ENCODE data around the gene LRRC45. TPM values are rescaled to one million over a fixed set of nuclear protein-coding genes. Genes with fewer than 3 reads are reported as not detected.

LRRC45 gene
- total RNA-seq, 1 donor from 2014 or later = 17.3 TPM

DNA sequence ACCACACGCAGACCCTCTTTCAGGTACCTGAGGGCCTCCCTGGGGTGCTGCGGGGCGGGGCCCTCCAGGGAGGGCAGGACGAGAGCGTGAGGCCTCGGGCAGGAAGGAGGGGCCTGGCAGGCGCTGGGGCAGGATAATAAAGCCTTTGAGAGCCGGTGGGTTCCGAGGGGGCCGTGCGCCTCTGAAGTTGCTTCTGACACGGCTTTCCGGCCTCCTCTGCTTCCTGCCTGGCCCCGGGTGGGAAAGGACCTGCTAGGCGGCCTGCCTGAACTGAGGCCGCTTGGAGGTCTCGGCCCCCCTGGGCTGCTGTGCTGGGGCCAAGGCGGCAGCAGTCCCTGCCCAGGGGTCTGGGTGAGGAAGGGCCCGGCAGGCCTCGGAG is 10.9 kb upstream of the LRRC45 start:
- Histone ChIP-seq H3K9me3 (no peaks in the 10 kb centered on the region), H3K27ac (peak overlapping the region; percentile 80), H3K4me3 (peak overlapping the region; percentile 17), H3K36me3 (peaks cover 10% of the 10 kb centered on the region), H3K4me1 (peaks cover 4% of the 10 kb centered on the region), H3K27me3 (ENCODE audit: low read depth) (no peaks in the 10 kb centered on the region)
- DNase-seq (no peak), ATAC-seq (peak in 1 of 2 donors; percentile 5)
- TF ChIP-seq, protein P1, sequence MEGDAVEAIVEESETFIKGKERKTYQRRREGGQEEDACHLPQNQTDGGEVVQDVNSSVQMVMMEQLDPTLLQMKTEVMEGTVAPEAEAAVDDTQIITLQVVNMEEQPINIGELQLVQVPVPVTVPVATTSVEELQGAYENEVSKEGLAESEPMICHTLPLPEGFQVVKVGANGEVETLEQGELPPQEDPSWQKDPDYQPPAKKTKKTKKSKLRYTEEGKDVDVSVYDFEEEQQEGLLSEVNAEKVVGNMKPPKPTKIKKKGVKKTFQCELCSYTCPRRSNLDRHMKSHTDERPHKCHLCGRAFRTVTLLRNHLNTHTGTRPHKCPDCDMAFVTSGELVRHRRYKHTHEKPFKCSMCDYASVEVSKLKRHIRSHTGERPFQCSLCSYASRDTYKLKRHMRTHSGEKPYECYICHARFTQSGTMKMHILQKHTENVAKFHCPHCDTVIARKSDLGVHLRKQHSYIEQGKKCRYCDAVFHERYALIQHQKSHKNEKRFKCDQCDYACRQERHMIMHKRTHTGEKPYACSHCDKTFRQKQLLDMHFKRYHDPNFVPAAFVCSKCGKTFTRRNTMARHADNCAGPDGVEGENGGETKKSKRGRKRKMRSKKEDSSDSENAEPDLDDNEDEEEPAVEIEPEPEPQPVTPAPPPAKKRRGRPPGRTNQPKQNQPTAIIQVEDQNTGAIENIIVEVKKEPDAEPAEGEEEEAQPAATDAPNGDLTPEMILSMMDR (IDR thresholded peaks at IDR 0.05) = no peak
- intact Hi-C loops (cut with DNase I) = no loop called here

DNA sequence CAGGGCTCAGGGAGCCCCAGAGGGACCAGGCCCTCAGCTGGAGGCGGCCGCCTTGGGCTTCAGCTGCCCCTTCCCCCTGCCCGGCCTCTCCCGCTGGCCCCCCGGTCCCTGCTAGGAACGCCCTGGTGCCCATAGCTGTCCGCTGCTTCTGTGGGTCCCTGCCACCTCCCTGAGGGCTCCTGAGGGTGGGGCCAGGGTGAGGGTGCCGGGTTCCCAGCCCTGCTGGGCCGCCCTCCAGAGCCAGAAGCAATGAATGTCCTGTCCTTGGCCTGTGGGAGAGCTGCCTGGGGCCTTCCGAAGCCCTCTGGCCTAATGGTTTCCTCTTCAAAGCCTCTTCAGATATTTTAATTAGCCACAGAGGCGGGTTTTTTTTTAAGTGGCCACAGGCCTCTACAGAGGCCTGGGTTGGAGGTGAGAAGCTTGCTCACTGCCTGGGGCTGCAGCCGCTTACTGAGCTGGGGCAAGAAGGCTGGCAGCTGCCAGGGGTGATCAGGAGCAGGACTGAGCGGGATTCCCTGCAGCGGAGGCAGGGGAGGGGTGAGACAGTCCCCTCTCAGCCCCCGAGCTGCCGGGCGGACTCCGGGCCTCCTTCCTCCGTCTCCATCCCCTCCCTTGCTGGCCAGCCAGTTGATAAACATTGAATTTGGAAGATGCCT is 10.3 kb upstream of the LRRC45 start:
- intact Hi-C loops (cut with DNase I) = no loop called here
- Histone ChIP-seq H3K4me1 (peaks cover 8% of the 10 kb centered on the region), H3K27ac (peak overlapping the region; percentile 80), H3K36me3 (peaks cover 10% of the 10 kb centered on the region), H3K9me3 (no peaks in the 10 kb centered on the region), H3K4me3 (peak overlapping the region; percentile 31), H3K27me3 (ENCODE audit: low read depth) (no peaks in the 10 kb centered on the region)
- DNase-seq (peak; percentile 83), ATAC-seq (peak; percentile 64 to 76)
- TF ChIP-seq, protein P1 (IDR thresholded peaks at IDR 0.05) = no peak

DNA sequence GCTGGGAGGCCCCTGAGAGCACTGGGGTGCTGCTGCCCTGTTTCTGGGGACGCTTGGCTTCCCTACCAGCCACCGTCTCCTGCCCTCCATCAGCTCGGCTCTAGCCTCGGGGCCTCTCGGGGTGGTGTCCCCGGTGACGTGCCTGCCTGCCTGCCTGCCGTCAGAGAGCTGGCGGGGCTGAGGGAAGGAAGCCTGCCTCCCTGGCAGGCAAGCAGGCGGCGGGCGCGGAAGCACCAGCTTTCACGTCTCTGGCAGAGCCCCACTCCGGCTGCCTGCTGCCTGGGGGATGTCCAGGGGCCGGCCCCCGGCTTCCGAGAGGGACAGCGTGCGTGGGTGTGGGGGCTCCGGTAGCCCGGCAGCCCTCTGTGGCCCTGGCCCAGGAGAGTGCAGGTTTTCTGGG is 9.8 kb upstream of the LRRC45 start:
- ATAC-seq (peak; percentile 8 to 39), DNase-seq (no peak)
- peak overlapping the region; percentile 80 for H3K27ac ChIP-seq
- H3K9me3 ChIP-seq = no peaks in the 10 kb centered on the region
- peaks cover 10% of the 10 kb centered on the region for H3K36me3 ChIP-seq
- TF ChIP-seq, protein P1 (IDR thresholded peaks at IDR 0.05) = no peak
- intact Hi-C loops (cut with DNase I) = no loop called here
- no peaks in the 10 kb centered on the region for H3K27me3 ChIP-seq (ENCODE audit: low read depth)
- peak overlapping the region; percentile 31 for H3K4me3 ChIP-seq
- H3K4me1 ChIP-seq = peaks cover 14% of the 10 kb centered on the region

DNA sequence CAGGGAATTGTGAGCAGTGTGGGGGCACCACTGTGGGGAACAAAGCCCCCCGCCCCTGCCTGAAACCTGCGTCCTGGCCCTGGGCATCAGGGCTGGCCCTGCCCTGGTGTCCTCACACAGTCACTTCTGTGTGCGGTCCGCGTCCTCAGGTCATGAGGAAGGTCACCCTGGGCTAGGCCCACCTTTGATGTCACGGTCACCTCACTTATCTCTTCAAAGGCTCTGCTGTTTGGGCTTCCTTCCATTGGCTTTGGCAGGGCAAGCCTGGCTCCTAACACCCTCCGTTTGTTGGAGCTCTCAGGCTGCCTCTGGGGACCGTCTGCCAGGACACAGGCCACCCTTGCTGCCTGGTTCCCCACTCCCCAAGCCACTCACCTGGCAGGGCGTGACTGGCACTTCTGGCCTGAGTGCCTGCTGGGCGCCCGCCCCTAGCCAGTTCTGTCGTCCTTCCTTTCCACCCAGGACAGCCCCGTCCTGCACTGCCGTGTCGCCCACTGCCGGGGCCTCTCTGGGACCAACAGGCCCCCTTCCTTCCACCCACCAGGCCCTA is 9.3 kb upstream of the LRRC45 start:
- peak overlapping the region; percentile 31 for H3K4me3 ChIP-seq

DNA sequence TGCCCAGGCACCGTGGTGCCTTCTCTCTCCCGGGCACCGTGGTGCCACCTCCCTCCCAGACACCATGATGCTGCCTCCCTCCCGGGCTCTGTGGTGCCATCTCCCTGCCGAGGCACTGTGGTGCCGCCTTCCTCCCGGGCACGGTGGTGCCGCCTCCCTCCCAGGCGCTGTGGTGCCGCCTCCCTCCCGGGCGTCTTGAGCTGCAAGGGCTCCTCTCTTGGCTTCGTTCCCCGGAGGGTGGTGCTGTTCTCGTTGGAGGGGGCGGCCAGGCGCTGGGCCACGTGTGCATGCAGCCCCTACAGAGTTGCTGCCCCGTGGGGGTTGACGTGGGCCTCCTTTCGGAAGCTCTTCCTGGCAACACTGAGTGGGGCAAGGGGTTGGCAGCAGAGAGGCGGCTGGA is 8.7 kb upstream of the LRRC45 start:
- H3K27ac ChIP-seq = peak overlapping the region; percentile 80

More for the DNA sequence above, 9.3 kb upstream of the LRRC45 start:
- ATAC-seq (peak; percentile 55 to 65), DNase-seq (peak; percentile 80)
- H3K27ac ChIP-seq = peak overlapping the region; percentile 80
- TF ChIP-seq, protein P1 (IDR thresholded peaks at IDR 0.05) = no peak
- no peaks in the 10 kb centered on the region for H3K9me3 ChIP-seq
- peaks cover 15% of the 10 kb centered on the region for H3K4me1 ChIP-seq
- no peaks in the 10 kb centered on the region for H3K27me3 ChIP-seq (ENCODE audit: low read depth)
- peaks cover 10% of the 10 kb centered on the region for H3K36me3 ChIP-seq
- intact Hi-C loops (cut with DNase I) = no loop called here

More for the DNA sequence above, 8.7 kb upstream of the LRRC45 start:
- H3K9me3 ChIP-seq = no peaks in the 10 kb centered on the region
- H3K4me1 ChIP-seq = peaks cover 18% of the 10 kb centered on the region
- H3K4me3 ChIP-seq = peak overlapping the region; percentile 31
- ATAC-seq (peak; percentile 29 to 34), DNase-seq (no peak)
- no peaks in the 10 kb centered on the region for H3K27me3 ChIP-seq (ENCODE audit: low read depth)
- H3K36me3 ChIP-seq = peaks cover 10% of the 10 kb centered on the region
- intact Hi-C loops (cut with DNase I) = no loop called here
- TF ChIP-seq, protein P1 (IDR thresholded peaks at IDR 0.05) = no peak
